GOT3 (cell line): ENCODE data around the gene POLG.

Experiments used
- DNase-seq: peaks from one replicate; lab custom pipeline; 2025; ENCODE audit warnings: mixed read lengths; lab: John Stamatoyannopoulos, UW

POLG gene

DNA sequence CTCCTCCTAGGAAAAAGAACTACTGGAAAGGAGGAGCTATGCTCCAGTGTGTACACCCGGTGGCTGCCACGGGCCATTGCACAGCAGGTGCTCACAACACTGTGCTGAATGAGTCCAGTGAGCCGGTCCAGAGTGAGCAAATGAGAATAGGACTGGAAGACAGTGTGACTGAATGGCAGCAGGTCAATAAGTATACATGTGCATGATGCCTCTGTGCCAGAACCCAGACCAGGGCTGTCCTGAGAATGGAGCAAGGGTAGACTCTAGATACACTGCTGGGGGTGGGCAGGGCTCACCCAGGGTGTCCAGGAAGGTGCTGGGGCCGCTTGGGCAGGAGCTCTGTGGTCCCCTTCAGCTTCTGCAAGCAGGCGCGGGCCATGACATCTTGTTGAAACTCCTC, 8.3 kb downstream of the POLG start:
- DNase-seq = no peak

DNA sequence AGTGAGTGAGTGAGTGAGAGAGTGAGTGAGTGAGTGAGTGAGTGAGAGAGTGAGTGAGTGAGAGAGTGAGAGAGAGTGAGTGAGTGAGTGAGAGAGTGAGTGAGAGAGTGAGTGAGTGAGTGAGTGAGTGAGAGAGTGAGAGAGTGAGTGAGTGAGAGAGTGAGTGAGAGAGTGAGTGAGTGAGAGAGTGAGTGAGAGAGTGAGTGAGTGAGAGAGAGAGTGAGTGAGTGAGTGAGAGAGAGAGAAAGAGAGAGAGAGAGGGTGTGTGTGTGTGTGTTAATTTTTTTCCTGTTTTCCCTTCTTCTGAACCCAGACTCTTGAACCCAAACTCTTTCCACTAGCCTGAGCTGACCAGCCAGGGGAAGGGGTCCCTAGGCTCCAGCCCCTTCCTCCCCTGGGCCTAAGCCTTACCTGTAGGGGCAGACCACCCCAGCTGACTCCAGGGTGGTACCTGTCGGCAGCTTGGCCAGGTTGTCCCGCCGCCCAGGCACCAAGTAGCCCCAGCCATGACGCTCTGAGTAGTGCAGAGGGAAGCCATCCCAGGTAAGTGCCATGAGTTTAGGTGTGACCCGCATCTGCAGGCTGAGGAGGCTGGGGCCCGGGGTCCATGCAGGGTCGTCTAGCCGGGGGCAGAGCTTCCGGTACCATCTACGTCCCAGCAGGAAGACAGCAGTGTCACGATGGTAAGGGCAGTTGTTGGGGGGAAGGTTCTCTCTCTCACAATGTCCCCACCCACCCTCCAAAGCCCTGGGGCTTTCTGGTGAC, 9.4 kb downstream of the POLG start:
- DNase-seq = no peak

DNA sequence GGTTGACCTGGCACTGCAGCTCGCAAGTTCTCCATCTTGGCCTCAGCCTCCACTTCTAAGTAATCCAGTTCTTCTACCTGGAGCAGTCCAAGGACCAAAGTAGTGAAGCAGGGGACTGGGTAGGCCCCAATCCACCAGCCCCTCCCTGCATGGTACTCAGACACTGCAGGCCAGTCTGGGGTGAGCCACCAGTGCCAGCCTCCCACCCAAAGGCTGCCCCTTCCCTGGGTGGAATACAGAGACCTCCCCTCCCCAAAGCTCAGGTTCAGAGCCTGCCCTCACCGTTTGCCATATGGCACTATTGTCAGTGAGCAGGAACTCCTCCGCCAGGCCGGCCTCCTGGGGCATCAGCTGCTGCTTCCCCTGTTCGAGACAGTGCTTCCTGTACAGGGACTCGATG, 10.8 kb downstream of the POLG start:
- DNase-seq = no peak

DNA sequence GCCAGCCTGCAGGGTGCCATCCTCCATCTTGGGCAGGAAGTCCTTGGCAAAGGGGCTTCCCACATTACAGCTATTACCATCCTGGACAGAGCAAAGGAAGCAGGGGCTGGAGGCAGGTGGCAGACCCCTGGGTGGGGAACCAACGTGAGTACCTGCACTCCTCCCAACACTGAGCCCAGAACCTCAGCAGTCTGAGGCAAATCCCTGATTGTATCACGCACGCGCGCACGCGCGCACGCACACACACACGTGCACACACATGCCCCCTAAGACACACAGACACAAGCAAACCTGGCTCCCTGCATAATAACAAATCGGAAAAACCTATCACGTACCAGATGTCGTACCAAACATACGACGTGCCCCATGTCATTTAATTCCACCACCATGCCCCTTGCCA, 11.8 kb downstream of the POLG start:
- DNase-seq = no peak

DNA sequence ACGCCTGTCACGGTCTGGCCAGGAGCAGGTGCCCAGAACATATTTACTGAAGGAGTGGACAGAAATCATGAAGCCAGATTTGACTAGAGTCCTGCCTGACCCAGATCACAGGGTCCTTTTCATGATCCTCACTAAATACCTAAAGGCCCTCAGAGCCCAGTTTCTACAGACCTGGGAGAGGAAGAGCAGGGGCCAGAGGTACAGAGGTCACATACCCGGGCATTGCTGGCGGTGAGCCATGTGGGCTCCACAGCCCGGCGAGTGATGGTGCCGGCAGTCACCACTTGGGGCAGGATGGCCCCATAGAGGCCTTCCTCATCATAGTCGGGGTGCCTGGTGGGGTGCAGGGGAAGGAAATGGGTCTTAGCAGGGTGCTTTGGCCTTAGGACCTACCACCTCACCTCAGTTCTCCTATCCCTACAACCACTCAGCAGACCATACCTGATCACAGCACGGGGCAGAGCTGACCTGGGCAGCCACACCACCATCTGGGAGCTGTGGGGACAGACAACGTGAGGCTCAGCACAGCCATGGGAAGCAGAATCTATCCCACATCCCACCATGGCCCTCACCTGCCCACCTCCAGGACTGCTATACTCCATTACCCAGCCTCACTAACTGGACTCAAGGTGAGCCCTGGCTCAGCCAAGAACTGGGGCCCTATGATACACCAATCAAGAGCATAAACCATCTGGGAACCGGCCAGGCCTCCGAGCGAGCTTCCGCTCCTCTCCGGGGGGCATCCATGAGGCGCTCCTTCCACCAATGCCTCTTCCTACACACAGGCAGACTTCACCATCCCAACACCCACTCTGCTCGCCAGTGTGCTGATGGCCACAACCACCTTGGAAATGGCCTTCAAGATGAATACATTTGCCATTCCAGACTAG, 12.9 kb downstream of the POLG start:
- DNase-seq = no peak

DNA sequence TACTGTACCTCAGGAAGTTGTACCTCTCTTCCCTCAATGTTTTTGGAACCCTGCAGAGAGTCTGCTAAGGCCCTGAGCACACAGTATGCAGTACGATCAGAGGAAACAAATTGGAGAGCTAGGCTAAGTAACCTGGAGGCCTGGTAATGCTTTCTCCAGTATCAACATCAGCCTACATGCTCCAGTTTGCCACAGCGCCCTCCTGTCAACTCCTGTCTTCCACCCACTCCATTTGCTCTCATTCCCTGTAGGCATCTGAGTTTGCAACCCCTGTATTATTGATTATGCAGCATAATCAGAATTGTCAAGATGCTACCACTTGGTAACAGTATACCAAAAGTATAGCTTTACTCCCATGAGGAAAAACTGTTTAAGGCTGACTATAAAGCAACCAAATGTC, 14.4 kb downstream of the POLG start:
- DNase-seq = no peak

DNA sequence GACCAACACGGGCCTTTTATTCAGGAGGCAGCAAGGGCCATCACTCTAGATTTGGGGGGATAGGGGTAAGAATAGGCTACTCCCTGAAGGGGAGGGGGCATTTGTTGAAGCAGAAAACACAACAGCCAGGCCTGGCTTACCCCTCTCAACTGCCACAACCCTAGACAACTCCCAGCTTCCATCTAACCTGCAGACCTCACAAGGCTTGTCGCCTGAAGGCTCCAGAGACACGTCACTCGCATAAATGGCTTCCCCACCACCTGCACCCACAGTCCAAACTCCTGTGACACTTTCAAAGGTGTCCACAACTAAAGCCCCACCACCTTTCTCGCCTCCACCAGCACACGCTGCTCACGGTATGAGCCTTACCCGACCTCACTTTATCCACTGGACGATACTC, 14.9 kb downstream of the POLG start:
- DNase-seq = no peak

DNA sequence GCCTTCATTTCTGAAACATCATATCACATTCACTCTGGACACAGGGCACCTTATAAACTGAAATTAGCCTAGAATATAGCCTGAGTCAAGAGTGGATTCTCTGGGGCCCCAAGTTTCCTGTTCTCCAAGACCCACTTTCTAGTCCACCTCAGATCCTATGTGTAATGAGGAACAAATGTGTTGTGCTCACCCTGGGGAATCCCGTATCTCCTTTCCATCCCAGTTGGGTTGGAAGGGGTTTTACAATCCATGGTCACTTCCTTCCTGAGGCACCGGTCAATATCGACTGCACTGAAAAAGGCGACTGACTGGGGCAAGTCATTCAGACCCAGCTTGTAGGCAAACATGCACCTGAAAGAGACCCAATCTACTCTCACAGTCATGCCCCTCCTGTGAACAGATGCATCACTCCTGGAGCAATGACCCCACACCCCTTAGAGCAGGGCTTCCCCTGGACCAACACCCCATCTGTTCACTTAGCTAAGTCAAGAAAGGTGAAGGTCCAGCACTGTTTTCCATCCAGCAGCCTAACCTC, 17.4 kb downstream of the POLG start:
- no peak for DNase-seq

DNA sequence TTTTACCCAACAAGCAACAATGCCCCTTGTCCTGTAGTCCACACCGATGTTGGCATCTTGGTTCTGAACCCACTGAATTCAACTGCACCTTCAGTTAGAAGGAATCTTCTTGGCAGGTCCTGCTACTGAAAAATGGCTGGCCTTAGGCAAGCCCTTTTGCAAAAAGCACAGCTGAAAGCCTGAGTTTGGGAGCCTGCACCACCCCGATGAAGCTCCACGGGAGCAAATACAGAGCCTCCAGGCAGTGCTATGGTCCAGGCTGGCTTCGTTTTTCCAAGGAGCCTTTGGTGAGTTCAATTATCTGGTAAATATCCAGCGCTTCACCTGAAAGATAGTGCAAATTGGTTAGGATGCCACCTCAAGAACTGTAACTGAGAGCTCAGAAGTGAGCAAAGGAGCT, 18.1 kb downstream of the POLG start:
- DNase-seq = no peak

DNA sequence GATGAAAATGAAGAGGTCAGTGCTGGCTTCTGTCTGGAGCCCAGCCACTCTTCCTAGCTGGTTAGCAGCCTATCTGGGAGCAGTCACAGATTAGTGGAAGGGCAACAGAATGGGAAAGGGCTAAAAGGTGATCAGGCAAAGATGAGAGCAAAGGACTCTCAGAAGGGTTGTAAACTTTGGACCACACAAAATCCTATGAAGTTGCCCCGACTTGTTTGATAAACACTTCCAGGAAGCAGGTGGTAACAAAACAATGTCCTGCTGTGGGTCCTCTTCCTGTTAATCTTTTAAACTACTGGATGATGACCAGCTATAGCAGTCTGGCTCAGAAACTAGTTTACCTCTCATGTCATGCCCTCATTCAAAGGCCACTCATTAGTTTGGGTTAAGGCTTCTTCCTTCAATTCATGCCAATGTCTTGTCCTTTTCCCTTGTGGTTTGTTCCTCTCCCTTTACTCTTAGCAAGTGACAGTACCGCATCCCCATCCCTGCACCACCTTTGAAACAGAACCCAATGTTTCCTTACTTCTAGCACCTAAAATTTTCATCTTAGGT, 19.2 kb downstream of the POLG start:
- no peak for DNase-seq

DNA sequence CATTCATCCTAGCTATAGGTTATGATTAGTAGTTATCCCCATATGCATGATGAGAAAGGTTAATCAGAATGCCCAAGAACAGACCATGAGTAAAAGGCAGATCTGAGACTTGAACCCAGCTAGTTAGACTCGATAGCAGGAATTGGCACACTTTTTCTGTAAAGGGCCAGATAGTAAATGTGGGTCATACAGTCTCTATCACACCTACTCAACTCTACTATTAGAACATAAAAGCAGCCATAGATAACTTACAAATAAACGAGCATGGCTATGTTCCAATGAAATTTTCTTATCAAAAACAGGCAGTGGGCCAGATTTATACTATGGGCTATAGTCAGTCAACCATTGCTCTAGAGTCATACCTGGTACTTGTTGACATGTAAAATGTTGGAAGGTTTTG, 24.6 kb downstream of the POLG start:
- DNase-seq = no peak

DNA sequence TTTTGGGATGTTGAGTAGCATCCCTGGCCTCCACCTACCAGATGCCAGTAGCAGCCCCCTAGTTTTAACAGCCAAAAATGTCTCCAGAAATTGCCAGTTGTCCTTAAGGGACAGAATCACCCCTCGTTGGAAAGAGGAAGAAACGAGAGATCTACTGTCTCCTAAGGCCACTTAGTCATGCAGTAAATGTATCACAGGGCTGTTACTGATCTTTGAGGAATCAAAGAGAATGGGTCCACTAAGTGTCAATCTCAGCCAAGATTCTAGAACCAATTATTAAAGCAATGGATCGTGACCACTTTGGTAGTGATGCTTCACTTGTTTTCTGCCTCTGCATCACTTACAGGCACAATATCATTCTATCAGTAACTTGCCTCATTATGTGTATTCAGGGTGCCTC, 26.4 kb downstream of the POLG start:
- no peak for DNase-seq

DNA sequence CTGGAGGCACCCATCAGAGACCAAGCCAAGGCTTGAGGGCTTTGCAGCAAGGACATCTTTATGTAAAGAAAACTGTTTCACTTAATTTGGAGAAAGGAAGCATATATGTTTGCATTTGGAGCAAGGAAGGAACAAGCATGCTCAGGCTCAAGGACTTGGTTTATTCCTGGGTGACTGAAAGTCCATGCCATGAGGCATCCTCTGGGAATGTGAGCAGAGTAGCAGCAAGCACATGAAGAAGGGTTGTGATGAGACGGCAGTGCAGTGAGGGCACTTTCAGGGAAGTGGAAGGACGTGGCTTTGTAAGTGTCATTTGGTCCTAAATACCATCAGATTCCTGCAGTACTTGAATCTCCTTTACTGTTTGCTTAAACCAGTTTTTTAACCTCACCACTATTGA, 26.8 kb downstream of the POLG start:
- no peak for DNase-seq

DNA sequence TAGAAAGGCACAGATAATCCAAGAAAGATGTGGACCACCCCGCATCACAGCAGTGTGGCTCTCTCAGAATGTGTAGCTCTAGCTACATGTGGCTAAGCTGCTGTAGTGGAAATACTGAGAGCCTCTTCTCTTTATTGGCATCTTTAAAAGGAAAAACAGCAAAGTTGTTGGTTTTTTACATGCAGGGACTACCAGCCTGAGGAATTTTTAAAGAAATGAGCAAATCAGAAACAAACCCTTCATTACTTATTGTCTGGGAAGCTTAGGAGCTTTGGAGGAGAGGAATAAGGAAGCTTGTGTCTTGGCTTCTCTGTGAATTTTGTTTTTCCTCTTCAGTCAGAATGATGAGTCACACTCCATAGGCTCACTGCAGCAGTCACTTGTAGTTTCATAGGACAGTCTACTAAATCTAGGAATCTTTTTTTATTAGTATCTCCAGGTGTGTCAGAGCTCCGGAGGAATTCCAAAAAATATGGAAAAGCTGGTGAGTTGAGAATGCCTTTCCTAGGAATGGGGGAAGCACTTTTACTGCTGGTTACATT, 27.5 kb downstream of the POLG start:
- no peak for DNase-seq

DNA sequence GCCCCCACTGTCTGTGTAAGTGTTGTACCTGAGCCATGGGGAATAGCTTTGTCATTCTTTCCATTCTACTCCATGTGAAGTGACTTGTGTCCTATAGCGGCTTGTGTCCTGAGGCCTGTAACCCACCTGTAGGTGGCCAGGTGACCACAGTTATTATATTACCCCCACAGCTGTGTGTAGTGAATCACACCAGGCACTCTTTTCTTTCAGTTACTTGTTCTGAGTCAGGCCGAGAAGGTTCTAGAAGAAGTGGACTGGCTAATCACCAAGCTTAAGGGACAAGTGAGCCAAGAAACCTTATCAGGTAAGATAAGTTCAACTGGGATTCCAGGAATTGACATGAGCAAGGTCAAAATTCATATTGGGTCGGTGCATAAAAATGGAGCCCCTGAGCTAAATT, 29.2 kb downstream of the POLG start:
- no peak for DNase-seq

DNA sequence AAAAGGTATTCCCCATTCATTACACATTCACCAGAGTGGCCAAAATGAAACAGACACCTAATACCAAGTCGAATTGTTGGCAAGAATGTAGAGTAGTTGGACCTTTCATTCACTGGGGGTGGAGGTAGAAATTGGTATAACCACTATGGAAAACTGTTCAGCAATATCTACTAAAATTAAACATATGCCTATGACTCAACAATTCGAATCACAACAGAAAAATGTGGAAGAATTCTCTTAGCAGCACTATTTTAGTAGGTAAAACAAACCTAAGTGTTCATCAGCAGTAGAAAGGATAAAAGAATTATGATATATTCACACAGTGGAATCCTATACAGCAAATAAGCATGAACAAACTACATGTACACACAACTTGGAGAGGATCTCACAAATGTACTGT, 30.6 kb downstream of the POLG start:
- DNase-seq = no peak

DNA sequence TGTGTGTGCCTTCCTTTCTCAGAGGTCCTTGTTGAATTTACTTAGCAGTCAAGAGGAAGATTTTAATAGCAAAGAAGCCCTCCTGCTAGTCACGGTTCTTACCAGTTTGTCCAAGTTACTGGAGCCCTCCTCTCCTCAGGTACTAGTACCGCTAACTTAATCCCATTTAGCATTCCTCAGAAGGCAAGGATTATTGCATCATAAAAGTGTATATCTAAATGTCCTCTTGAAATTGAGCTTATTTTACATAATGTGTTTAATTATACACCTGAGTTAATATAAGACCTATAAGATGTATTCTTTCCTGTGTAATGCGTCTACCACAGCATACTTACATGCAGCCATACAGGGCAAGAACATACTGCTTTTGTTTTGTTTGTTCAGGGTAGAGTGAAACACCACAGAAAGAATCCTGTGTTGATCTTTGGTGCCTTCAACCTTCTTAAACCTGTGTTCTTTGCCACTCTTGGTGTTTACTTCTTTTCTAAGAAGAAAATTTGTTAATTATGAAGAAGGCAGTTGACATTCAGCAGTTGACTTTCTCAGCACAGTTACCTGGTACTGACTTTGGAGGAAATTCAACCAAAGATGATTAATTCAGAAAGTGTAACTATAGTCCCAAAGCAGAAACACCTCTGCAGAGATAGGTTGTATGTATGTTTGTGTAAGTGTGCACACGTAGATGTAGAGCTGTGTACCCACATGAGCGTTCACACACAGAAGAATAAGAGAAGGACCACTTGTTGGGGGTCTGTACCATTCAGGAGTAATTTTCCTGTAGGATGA, 33.1 kb downstream of the POLG start:
- DNase-seq = no peak

DNA sequence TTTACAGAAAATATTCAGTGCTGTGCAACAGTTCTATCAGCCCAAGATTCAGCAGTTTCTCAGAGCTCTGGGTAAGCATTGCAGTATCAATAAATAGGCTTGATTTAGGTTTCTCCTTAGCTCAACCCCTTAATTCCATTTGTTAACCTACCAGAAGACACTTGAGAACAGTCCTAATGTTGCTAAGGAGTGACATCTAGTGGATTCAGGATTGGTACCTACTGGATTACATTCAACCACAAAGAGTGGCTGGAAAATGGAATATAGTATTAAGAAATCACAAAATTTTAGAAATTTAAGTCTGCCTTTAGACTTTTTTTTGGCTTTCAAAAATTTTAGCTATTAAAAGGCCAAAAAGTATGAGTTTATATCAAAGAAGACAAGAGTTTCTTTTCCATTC, 34.7 kb downstream of the POLG start:
- DNase-seq = no peak

DNA sequence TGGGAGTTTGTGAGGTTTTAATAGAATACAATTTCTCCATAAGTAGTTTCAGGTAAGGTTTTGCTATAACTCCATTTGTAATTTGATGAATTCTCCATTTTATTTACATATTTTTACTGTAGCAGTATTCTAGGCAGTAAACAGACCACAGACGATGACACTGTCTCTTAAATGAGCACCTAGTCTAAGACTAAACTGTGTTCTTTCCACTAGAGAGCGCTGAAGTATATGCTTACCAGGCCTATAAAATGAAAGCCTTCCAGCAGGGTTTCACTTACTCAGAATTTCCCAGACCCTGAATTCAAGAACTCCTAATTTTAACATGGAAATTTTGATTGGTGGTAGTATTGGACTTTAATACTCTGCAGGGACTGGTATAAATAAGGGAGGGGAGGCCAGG, 41.6 kb downstream of the POLG start:
- no peak for DNase-seq

DNA sequence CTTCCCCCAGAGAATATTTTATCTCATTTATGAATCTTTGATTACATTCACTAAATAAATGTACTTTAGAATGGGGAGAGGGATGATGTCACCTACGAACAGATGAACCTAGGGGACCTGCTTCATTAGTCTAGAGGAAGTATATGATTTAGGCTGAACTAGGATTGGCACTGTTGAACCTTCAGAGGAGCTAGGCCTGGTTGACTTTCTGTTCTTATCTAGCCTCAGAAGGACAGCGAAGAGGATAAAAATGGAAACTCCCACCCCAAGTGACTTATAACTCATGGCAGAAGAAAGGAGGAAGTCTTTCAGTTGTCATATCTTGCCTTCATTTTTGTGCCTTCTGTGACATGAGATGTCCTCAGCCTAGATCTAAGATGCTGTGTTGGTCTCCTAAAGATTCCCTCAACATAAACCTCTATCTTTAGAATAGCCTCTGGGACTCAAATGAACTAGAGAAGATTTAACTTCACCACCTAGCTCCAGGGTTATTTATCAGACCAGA, 42.6 kb downstream of the POLG start:
- no peak for DNase-seq

DNA sequence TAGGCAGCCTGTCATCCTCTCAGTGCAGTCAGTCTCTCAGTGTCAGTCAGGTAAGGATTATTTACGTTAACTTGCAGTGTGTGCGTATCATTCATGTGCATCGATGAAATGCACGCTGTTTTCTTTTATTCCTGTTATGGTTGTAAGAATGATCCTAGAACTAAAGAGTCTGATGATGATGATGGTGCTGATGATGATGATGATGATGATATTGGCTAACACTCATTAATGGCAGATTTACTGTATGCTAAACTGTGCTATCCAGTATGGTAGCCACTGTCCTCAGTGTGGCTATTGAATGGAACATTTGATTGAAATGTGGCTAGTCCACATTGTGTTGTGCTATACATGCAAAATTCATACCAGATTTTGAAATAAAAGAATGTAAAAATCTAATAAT, 51.4 kb downstream of the POLG start:
- DNase-seq = no peak

DNA sequence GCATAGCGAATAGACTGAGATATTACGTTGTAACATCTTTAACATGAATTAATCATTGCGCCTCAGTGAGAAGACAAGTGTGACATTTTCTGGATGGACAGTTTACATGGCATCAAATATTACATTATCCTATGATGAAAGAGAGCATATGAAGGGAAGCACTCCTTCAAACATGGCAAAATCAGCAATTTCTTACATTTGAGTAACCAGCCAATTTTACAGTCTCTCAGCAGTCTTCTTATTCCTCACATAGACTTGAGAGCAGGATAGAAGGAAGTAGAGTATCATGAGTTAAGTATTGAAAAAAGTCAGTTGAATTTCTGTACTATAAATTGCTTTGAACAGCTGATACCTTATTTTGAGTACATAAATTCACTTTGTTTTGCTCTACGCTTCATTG, 52.0 kb downstream of the POLG start:
- DNase-seq = no peak
